ENCODE measurements around the gene LYPD6.
"Not testable (repeated sequence)": the region's sequence is repeated elsewhere in the genome, so short reads cannot be mapped to it uniquely, and the experiment has no call there.

LYPD6 gene

DNA sequence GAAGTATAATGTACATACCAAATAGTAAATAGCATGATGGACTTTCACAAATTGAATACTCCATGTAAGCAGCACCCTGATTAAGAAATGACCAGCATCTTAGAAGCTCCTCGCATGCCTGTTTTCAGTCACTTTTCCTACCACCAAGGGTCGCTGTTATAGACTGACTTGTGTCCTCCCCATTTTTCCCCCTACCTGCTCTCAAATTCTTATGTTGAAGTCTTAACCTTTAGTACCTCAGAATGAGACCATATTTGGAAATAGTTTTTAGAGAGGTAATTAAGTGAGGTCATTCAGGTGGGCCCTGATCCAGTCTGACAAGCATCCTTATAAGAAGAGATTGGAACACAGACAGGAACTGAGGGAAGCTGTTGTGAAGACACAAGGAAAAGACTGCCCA, 125.9 kb downstream of the LYPD6 start:
- no peak for DNase-seq (ENCODE audit: low spot score)

GRCh38 chr2:149458502-149458901, 128.1 kb downstream of the LYPD6 start:
- no peak for DNase-seq (ENCODE audit: low spot score)

GRCh38 chr2:149463328-149464002, 133.1 kb downstream of the LYPD6 start:
- no peak for DNase-seq (ENCODE audit: low spot score)

GRCh38 chr2:149464396-149464795, 134.0 kb downstream of the LYPD6 start:
- DNase-seq (ENCODE audit: low spot score), result no peak

GRCh38 chr2:149465873-149466272, 135.5 kb downstream of the LYPD6 start:
- no peak for DNase-seq (ENCODE audit: low spot score)

DNA sequence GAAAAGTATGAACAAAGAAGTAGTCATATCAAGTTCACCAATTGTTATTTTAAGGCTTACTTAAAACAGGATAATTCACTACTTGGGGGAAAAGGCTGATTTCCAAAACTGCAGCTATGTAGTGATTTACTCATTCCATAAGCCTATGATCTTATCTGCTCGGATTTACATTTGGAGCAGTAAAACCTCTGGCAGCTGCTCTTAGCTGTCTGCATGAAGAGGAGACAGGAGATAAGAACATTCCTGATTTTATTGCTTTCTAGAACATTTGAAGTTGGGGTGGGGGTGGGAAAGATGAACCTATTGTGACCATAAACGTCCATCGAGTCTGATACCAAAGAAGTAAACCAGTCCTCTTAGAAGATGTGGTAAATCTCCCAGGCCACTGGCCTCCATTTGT, 136.2 kb downstream of the LYPD6 start:
- DNase-seq (ENCODE audit: low spot score), result no peak

DNA sequence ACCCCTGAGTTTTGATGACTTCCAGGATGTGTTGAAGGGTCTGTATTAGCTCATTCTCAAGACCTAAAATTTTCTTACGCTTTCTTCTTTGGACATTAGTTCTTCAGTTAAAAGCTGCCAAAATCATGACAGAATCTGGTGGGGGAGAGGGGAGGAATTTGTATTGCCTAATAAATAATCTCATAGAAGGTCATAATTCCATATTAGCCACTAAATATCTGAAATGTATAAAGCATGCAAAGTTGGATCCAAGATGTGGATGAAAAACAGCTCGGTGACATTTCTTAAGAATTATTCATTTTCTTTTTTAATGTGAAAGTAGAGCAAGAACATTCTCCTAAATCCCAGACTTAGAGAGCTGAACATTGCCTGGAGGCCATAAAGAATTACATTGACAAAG, 137.0 kb downstream of the LYPD6 start:
- no peak for DNase-seq (ENCODE audit: low spot score)

DNA sequence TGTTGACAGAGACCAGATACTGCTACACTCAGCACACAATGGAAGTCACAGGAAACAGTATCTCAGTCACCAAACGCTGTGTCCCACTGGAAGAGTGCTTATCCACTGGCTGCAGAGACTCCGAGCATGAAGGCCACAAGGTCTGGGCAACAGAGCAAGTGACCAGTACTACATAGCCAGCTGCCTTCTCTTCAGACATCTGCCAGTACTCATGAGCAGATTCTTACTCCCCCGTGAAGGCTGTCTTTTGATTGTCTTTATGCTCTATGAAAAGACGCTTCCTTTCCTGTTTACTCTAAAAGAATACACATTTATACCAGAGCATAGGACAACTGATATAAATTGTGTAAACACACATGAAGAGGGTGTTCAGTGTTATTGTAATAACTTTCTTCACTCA, 138.2 kb downstream of the LYPD6 start:
- DNase-seq (ENCODE audit: low spot score), result no peak

DNA sequence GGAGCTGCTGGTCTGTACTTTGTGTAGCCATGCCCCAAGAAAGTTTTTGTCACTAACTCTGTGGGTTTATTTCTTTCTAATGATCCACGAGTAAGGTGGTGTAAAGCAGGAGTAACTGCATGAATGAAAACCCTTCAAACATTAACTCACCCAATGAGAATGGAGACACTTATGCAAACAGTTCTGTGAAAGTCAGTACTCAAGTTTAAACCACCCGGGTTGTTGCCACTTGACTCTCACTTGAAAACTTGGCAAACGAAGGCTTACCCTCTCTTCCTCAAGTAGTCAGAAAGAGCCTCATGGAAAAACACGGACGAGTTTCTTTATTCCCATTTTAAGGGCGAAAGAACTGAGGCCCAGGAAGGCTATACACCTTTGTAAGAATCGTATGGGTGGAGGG, 139.7 kb downstream of the LYPD6 start:
- DNase-seq (ENCODE audit: low spot score), result no peak

GRCh38 chr2:149472413-149472812, 142.0 kb downstream of the LYPD6 start:
- DNase-seq (ENCODE audit: low spot score), result no peak

DNA sequence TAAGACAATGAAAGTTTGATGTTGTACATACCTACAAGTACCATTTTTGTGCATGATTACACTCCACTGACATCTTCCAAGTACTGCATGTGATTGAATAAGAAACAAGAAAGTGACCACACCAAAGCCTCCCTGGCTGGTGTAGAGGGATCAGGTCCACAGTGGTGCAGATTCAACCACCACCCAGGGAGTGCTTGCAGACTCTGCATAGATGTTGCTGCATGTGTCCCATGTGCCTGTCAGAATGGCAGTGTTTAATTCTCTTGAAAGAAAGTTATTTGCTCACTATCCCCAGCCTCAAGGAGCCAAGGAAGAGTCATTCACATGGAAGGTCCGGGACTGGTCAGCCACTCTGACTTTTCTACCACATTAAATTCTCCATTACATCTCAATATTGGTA, 142.7 kb downstream of the LYPD6 start:
- no peak for DNase-seq (ENCODE audit: low spot score)

GRCh38 chr2:149473521-149473920, 143.1 kb downstream of the LYPD6 start:
- no peak for DNase-seq (ENCODE audit: low spot score)

GRCh38 chr2:149483004-149483605, 152.7 kb downstream of the LYPD6 start:
- DNase-seq (ENCODE audit: low spot score), result no peak

- no peak for DNase-seq (ENCODE audit: low spot score)
Measured at GRCh38 chr2:149486664-149487063, 156.3 kb downstream of the LYPD6 start.

DNA sequence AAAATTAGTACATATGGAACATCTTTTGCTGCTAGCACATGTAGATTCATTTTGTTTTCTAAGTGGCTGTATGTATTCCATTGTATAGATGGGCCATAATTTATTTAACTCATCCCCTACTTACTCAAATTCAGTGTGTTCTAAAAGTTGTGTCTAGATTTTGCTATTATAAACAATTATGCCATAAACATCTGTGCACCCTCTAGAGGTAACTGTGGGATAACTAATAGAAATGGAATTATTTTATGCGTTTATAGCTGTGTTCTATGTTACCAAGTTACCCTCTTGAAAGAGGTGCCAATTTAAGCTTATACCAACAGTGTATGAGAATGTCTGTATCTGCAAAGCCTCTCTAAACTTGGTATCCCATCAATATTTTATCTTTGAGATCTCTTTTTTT, 156.8 kb downstream of the LYPD6 start:
- no peak for DNase-seq (ENCODE audit: low spot score)

GRCh38 chr2:149488706-149489440, 158.5 kb downstream of the LYPD6 start:
- DNase-seq (ENCODE audit: low spot score), result no peak

DNA sequence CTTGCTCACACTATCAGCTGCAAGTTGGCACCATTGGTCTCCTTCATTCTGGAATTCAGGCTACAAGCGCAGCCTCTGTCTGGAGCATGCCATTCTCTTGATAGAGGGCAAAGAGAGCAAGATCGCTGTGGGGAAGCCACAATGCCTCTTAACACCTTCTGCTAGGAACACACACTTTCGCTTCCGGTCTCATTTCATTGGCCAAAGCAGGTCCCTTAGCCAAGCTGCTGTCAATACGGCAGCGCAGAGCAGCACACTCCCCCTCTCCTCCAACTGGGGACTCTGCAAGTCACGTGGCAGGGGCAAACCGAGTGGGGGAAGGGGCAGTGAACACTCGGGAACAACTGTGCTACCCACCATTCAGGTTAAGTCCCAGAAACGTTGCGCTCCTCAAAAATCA, 159.1 kb downstream of the LYPD6 start:
- no peak for DNase-seq (ENCODE audit: low spot score)

- DNase-seq (ENCODE audit: low spot score), result peak; percentile 37
Measured at GRCh38 chr2:149490296-149490695, 159.9 kb downstream of the LYPD6 start.

GRCh38 chr2:149492923-149493322, 162.5 kb downstream of the LYPD6 start:
- DNase-seq (ENCODE audit: low spot score), result no peak

- DNase-seq (ENCODE audit: low spot score), result not testable (repeated sequence)
Measured at GRCh38 chr2:149499204-149499603, 168.8 kb downstream of the LYPD6 start.

- not testable (repeated sequence) for DNase-seq (ENCODE audit: low spot score)
Measured at GRCh38 chr2:149506808-149507207, 176.4 kb downstream of the LYPD6 start.

DNA sequence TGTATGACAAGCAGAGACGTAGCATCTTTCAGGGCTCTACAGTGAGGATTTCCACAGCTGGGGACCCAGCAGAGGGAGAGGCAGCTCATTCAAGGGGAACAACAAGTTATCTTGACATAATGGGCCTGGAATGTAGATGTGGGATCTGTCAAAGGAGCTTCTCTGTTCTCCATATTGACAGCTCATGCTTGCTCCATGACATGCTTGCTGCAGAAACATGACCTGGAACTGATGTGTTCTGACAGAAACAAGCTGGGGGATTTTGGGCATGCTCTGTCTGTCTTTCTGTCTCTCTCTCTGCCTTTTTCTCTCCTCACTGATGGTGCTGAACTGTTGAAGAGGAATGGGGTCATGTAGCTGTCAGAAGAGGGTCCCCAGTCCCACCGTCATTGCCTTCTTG, 177.6 kb downstream of the LYPD6 start:
- no peak for DNase-seq (ENCODE audit: low spot score)

DNA sequence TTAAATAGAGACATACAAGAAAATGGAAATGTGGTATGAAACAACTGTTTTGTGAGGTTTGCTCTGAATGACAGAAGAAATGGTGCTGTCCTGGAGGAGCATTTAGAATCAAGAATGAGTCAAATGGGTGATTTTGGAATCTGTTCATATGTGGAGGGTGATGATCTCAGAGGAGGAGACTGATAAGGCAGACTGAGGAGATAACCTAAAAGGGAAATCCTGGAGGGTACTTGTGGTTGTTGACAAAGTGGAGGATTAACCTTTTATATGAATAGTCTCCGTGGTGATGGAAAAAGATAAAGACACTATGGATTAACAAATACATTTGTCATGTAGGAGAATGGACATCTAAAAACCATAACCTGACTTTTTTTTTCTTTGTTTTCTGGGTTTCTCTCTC, 183.1 kb downstream of the LYPD6 start:
- no peak for DNase-seq (ENCODE audit: low spot score)

Measured in cerebellar cortex (tissue), 1 donor.